COLO829 (cell line): Measurements from ENCODE around the gene HOXA2.

ENCODE experiments used
- DNase-seq: peaks from one replicate; pipeline ENCODE4 v3.0.0; 2012; ENCODE audit warnings: low spot score

Gene HOXA2

GRCh38 chr7:27102581-27103442 lies at the start of gene HOXA2:
HOXA2 (minus strand) TSS chr7:27102683; CDS start chr7:27102500, 183 bp downstream.
- no peak for DNase-seq

GRCh38 chr7:27151341-27151930 lies 49.0 kb upstream of the HOXA2 start:
- DNase-seq, result no peak

- DNase-seq, result peak; percentile 93
Observed at GRCh38 chr7:27150568-27151340, 48.3 kb upstream of the HOXA2 start.

- no peak for DNase-seq
Observed at GRCh38 chr7:27149842-27150567, 47.5 kb upstream of the HOXA2 start.

- no peak for DNase-seq
Observed at GRCh38 chr7:27148756-27149641, 46.5 kb upstream of the HOXA2 start.

GRCh38 chr7:27148031-27148755 lies 45.7 kb upstream of the HOXA2 start:
- DNase-seq, result no peak

GRCh38 chr7:27147199-27148030 lies 44.9 kb upstream of the HOXA2 start, which contains the start of gene HOXA6:
HOXA6 (minus strand) TSS chr7:27147774; CDS start chr7:27147749, 25 bp downstream.
- DNase-seq, result no peak

- DNase-seq, result no peak
Observed at GRCh38 chr7:27146491-27147198, 44.2 kb upstream of the HOXA2 start.

- DNase-seq, result no peak
Observed at GRCh38 chr7:27145914-27146412, 43.5 kb upstream of the HOXA2 start.

- no peak for DNase-seq
Observed at GRCh38 chr7:27145165-27145913, 42.9 kb upstream of the HOXA2 start.

GRCh38 chr7:27144781-27145164 lies 42.3 kb upstream of the HOXA2 start:
- no peak for DNase-seq

- DNase-seq, result no peak
Observed at GRCh38 chr7:27143950-27144780, 41.7 kb upstream of the HOXA2 start.

- no peak for DNase-seq
Observed at GRCh38 chr7:27143023-27143949, 40.8 kb upstream of the HOXA2 start, which contains the start of gene HOXA5. HOXA5 (minus strand) TSS chr7:27143681; CDS start chr7:27143607, 74 bp downstream.

GRCh38 chr7:27142580-27143022 lies 40.1 kb upstream of the HOXA2 start:
- DNase-seq, result no peak

- DNase-seq, result no peak
Observed at GRCh38 chr7:27141923-27142579, 39.6 kb upstream of the HOXA2 start.
